HG03521 (cell line): ENCODE results near the gene CCT2.
"Not testable (repeated sequence)": the region's sequence is repeated elsewhere in the genome, so short reads cannot be mapped to it uniquely, and the experiment has no call there.

ENCODE experiments used
- ATAC-seq: cut with Tn5 transposase; IDR thresholded peaks from one replicate; pipeline ENCODE4 v1.9.1; 2021; ENCODE audit warnings: mild to moderate bottlenecking, moderate library complexity; ENCODE audit not compliant: unreplicated experiment

The CCT2 gene

DNA sequence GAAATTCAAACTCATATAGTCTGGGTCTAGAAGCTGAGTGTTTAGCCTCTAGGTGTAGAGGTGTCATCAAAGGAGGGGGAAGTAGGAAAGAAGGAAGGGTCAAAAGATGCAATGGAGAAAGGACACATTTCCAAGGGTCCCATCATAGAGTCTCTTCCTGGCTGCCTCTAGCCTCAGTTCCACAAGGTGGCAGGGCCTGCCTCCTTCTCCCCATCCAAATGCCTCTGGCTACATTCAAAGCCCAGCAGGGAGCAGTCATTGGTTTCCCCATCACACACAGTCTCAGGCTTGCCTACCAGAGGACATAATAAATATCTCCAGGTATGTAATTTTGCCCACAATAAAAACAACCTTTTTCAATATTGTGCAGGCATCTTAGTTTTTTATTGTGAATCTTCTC is 2.1 kb upstream of the CCT2 start:
- ATAC-seq: no peak

DNA sequence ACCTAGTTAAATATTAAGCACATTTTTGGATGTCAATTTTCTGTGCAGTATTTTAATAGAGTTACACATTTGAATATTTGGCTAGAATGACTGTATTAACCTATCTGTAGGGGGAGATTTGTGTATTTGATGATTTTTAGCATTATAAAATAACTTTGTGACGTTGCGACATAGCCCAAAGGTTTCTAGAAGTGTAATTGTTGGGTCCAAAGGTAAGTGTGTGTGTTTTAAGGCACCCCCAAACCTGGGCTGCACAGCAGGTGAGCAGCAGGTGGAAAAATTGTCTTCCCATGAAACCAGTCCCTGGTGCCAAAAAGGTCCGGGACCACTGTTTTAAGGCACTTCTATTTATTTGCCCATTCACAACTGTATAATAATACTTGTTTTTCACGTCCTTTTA is 3.3 kb downstream of the CCT2 start:
- ATAC-seq: no peak

DNA sequence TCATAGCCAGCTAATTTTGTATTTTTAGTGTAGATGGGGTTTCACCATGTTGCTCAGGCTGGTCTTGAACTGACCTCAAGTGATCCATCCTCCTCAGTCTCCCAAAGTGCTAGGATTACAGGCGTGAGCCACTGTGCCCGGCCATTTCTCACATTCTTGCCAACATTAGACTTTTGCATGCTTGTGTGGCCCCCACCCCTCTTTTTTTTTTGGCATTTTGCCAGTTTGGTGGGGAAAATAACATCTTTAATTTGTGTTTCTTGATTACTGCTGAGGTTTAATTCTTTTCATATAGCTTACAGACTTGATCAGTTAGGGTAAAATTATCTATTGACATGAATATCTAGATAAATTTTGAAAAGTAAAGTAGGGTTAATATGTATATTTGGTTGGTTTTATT is 3.8 kb downstream of the CCT2 start:
- ATAC-seq: no peak

DNA sequence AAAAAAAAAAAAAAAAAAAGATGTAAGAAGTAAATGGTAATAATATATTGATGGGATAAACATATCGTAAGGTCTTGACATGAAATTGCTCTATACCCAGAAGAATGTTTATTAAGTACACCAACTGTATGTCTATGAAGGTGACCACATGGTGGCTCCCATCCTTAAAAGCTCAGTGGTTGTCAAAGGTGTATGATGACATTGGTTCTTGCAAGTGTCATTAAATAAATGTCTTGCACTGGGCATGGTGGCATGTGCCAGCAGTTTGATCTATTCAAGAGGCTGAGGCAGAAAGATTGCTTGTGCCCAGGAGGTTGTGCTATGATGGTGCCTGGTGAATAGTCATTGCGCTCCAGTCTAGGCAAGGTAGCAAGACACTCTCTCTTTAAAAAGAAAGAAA is 10.4 kb downstream of the CCT2 start:
- ATAC-seq: no peak

DNA sequence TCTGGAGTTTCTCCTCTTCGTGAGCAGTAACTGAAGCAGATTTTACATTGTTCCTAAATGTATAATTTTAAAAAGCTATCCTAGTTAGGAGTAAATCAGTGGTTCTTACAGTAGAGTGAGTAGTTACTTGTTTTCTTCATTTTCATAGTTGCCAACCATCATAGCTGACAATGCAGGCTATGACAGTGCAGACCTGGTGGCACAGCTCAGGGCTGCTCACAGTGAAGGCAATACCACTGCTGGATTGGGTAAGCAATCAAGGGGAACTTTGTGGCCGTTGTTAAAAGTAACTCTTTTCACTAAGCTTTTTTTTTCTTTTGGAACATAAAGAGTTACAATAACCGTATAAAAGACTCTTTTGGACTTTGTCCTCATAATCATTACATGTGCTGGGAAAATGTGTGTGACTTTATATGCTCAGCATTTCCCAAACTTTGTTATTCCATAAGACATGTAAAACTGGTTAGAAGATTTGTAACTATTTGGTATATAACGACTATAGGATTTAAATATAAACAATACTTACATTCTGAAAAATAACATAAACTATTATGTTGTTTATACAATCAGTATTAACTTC is 13.0 kb downstream of the CCT2 start:
- ATAC-seq: no peak

DNA sequence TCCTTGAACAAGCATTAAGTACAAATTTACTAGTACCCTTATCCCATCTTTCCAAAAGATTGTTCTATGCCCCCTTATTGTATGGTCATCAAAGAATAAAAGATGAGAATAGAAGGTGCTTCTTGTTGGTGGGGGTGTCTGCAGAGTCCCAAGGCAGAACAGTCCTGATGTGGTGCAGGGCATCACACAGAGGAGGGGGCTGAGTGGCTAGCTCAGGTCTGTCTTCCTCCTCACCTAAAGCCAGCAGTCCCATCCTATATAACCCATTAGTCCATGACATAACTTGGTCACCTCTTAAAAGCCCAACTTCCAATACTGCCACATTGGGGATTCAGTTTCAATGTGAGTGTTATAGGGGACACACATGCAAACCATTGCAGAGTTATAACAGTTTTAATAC is 15.5 kb downstream of the CCT2 start:
- ATAC-seq: no peak

DNA sequence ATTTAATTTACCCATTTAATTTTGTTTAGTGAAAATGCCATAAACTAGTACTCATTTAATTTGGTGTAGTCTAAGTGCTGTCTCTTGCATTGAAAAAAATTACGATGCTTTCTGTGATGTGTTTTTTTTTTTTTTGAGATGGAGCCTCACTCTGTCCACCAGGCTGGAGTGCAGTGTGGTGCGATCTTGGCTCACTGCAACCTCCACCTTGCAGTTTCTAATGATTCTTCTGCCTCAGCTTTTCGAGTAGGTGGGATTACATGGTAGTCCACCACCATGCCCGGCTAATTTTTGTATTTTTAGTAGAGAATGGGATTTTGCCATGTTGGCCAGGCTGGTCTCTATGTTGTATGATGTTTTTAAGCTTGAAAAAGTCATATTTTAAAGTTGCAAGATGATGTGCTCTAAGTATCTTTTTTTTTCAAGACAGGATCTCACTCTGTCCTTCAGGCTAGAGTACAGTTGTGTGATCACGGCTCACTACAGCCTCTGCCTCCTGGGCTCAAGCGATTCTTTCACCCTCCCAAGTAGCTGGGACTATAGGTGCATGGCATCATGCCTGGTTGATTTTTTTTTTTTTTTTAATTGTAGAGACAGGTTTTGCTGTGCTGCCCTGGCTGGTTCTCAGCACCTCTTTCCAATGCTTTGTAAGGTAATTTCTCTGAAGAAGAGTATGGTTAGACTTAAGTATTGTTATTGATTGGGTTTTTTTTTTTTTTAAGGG is 16.9 kb downstream of the CCT2 start:
- no peak for ATAC-seq

DNA sequence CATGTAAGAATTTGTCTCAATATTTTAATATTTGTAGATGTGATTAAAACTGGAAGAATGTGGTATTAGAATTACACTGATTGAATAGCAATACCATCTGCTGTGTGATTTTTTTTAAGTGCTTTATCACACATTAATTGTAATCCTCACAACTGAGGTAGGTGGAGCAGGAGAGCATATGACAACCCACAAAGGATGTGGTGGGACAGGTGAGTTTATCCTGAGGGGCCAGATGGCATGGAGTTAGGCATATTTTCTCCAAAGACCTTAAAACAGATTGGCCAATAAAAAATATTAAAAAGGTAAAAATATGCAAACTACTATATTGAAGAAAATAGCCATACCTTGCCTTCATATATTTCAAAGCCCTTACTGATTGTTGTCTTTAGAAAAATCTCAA is 17.7 kb downstream of the CCT2 start:
- ATAC-seq: no peak

DNA sequence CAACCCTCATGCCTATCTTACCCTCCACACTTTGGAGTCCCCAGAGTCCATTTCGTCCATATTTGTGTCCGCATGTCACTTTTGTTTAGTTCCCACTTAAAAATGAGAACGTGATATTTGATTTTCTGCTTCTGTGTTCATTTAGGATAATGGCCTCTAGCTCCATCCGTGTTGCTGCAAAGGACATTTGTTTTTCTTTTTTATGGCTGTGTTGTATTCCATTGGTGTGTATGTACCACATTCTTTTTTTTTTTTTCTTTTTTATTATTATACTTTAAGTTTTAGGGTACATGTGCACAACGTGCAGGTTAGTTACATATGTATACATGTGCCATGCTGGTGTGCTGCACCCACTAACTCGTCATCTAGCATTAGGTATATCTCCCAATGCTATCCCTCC is 18.3 kb downstream of the CCT2 start:
- not testable (repeated sequence) for ATAC-seq

DNA sequence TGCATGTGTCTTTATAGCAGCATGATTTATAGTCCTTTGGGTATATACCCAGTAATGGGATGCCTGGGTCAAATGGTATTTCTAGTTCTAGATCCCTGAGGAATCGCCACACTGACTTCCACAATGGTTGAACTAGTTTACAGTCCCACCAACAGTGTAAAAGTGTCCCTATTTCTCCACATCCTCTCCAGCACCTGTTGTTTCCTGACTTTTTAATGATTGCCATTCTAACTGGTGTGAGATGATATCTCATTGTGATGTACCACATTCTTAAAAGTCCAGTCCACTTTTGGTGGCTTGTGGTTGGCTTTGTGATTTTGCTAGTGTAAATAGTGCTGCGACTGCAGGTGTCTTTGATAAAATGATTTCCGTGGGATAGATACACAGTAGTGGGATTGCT is 19.0 kb downstream of the CCT2 start:
- not testable (repeated sequence) for ATAC-seq

DNA sequence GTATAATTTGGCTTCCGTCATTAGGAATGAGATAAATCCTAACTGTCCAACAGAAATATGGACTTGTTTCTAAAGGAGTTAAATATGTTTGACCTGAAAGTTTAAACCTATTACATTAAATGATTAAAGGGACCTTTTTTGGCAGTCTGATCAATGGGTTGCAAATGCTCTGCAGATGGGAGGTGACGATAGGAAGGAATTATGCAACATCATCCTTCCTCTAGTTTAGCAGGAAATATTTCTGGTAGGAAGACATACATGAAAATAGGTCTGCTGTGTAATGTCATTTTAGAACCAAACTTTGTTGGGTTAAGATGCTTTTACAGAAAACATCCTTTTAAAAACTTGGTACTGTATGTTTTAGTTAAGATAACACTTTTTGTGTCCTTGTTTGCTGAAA is 22.9 kb downstream of the CCT2 start:
- ATAC-seq: no peak

DNA sequence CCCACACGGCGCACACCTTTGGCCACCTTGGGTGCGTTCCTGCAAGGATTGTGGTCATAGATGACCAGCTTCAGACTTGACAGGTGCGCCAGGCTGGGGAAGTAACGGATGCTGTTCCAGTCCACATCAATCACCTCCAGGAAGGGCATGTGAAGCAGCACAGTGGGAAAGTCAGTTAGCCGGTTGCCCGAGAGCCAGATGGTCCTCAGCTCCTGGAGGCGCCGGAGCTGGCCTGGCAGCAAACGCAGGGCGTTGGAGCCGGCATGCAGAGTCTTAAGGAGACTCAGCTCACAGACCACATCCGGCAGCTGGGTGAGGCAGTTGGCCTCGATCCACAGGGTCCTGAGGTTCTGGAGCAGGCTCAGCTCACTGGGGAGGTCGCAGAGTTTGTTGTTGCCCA is 24.9 kb downstream of the CCT2 start:
- no peak for ATAC-seq

DNA sequence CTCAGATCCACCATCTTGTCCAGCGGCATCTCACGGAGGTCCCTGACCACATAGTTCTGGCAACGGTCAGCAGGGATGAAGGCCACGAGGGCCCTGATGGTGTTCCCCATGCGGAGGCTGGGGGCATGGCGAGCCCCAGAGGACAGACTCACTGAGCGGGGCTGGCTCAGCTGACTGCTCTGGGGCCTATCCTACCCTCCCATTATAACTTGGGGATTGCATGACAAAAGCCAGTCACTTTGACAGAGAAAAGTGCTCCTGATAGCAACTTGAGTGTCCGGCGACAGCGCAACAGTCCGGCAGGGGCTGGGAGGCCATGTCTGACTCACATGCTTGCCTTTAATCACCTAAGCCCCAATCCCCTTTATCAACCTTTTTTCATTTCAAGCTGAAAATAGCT is 25.5 kb downstream of the CCT2 start, which contains the start of gene LRRC10:
LRRC10 (minus strand) TSS at position 179 of the 400 bp plus-strand sequence; CDS start at position 110, 69 bp downstream.
- no peak for ATAC-seq

DNA sequence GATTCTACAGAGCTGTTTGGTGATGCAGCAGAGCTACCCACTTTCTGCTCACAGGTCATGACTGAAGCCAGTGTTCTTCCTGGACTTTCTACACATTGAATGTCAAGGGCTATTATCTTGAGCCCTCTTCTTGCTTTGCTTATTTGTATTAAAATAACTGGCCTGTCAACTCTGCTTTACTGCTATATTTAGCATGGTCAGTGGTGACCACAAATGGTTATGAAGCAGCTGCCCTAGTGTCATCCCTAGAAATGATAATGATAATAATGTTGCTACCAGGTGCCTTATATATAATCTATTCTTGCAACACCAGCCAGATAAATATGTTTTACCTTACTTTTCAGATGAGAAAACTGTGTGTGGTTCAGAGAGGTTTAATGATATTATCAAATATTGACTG is 28.1 kb downstream of the CCT2 start:
- ATAC-seq: no peak

DNA sequence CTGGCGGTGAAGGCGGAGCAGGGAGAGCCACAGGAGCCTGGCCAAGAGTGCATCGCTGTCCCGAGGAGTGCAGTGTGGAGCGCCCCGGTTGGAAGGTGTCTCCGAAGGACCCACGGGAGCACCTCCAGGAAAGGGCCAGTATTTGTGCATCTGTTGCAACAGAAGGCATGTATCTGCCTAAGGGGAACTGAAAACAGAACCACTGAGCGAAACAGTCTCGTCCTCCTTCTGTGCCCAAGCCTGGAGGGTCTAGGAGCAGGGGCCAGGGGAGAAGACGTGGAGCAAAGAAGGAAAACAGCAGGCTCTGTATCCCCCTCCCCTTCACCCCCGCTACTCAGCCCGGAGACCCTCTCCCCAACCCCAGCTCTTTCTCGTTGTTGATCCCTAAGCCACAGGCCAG is 30.8 kb downstream of the CCT2 start:
- no peak for ATAC-seq

DNA sequence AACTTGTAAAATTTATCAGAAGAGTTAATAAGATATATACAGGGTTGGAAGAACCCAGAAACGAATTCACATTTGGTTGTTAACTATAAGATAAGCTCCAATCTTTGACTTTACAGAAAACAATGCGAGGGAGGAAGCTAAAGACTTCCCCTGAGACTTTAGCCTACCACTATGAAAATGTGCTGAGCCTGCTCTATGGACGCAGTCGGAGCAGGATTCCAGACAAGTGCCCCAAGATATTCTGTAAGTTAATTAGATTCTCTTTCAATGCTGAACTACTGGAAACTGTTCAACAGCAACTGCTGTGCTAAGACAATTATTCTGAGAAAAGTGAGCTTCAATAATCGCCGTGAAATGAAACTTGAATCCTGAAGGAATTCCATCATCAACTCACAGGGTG is 33.8 kb downstream of the CCT2 start:
- no peak for ATAC-seq

DNA sequence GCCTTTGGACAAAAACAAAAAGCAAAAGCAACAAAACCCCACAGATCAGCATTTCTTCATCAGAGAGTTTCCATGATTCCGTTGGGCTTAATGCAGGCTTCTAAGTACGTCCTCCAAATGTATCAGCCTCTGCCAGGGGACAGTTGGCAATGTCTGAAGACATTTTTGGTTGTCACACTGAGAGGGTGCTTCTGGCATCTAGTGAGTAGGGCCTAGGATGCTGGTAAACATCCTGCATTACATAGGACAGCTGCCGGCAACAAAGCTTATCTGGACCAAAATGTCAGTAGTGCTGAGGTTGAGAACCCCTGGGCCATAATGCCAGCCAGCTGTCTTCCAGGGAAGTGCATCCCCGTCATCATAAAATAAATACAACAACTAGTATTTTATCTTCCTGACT is 34.8 kb downstream of the CCT2 start:
- ATAC-seq: no peak

DNA sequence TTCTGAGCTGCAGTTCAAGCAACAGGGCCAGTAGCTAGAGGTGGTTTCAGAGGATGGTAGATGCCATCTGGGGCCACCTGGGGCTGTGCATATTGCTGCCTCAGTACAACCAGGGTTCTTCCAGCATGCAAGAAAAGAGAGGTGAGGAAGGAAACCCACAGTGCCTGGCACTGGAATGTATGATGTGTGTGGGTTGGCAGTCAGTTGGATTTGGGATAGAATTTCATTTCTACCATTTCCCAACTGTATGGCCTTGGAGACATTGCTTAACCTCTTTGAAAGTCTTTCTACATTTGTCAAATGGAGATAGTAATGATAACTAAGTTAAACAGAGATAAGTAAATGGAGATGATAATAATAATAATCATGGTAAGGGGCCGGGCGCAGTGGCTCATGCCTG is 35.7 kb downstream of the CCT2 start:
- no peak for ATAC-seq

DNA sequence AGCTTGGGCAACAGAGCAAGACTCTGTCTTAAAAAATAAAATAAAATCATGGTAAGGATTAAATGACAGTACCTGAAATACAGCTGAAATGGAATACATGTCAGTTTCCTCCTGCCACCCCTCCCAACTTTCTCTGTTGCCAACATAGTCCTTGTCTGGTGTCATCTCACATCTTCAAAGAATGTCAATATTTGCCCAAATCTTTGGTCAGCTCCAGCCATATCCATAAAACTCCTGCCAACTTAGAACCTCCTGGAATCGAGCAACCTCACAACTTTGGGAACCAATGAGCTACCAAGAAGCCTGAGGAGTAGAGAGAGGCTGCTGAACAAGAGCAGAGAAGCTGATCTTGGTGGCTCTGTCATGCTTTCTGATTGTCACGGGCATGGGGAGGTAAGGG is 36.3 kb downstream of the CCT2 start:
- ATAC-seq: no peak

DNA sequence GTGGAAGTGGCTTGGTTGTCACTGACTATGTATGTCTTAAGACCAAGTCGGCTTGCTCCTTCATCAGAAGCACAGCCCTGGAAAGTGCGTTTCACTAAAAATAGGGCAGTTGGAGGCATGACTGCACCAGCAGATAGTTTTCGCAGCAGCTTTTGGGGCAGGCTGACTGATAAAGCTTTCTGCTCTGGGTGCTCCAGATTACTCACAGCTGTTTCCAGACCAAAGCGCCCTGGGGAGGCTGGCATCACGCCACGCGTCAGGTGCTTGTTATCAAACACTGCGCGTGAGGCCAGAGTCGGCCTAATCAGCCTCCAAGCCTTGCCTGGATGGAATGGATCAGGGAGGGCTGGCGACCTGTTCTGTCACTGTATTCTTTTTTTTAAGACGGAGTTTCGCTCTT is 38.7 kb downstream of the CCT2 start:
- no peak for ATAC-seq

DNA sequence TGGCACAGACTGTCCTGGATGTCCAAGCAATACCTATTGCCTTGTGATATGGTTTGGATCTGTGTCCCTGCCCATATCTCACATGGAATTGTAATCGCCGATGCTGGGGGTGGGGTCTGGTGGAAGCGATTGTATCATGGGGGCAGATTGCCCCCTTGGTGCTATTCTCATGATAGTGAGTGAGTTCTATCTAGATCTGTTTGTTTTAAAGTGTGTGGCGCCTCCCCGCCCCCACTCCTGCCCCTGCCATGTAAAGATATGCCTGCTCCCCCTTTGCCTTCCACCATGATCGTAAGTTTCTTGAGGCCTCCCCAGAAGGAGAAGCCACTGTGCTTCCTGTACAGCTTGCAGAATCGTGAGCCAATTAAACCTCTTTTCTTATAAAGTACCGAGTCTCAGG is 42.2 kb downstream of the CCT2 start:
- no peak for ATAC-seq

DNA sequence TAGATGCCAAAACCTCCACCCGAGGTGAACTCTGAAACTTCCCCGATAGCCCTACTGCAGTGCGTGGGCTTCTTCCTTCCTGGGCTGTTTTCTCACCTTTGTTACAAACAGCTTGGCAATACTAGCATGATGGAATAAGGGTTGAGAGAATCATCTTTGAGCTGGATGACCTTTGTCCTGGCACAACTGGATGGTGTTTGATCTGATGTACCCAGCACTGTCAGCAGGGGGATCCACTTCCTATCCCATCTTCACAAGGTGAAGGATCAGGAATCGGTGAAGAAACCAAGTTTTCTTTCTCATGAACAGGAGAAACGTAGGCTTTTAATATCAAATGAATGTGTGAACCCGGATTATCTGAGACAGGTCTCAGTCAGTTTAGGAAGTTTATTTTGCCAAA is 44.9 kb downstream of the CCT2 start:
- no peak for ATAC-seq

DNA sequence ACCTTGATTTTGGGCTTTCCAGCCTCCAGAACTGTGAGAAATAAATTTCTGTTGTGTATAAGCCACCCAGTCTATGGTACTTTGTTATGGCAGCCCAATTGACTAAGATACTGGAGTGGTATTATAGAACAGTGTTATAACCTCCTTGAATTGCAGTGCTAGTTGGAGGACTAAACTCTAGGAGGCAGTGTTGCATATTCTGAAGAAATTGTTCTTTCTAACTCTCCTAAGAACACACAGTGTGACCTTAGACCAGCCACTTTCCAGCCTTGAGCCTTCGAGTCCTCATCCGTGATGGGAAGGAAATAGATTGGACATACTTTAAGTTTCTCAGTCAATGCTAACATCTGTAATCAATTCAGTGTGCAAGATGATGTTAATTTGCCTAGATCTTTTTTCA is 47.8 kb downstream of the CCT2 start:
- ATAC-seq: no peak
